ENCODE data around the gene PLEKHG4B.

Gene PLEKHG4B

DNA sequence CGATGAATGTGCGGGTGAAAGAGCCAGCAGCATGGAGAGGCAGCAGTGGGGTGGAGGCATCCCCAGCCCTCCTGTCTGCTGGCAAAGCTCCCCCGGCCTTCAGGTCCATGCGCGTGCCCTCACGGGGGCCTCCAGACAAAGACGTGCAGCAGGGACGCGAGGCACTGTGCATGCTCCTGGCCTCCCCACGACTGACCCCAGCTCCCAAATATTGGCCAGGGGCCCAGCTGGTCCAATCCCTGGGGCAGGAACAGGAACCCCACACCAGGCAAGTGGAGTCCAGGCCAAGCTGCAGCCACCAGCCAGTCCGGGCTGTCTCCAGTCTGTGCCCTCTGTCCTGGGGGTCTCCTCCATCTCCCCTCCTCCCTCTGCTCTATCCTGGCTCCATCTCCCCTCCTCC, 65.8 kb downstream of the PLEKHG4B start:
- Histone ChIP-seq H3K9me3 (ENCODE audit: control insufficient read depth in 1 of 2, low read length in 2 of 2) (no peaks in the 10 kb centered on the region), H3K36me3 (ENCODE audit: control insufficient read depth in 1 of 2, insufficient read depth in 2 of 2, low read length in 2 of 2) (no peaks in the 10 kb centered on the region), H3K4me3 (ENCODE audit: low read depth in 1 of 2, low read length in 2 of 2) (no peak overlapping the region), H3K27me3 (ENCODE audit: control insufficient read depth in 1 of 2, insufficient read depth in 2 of 2, low read length in 2 of 2) (no peaks in the 10 kb centered on the region), H3K9ac (ENCODE audit: low read depth in 1 of 2, low read length in 2 of 2) (no peak overlapping the region), H3K27ac (ENCODE audit: low read depth, low read length) (no peak overlapping the region), H3K4me1 (ENCODE audit: control insufficient read depth in 1 of 2, insufficient read depth in 2 of 2, low read length in 2 of 2) (no peaks in the 10 kb centered on the region)

DNA sequence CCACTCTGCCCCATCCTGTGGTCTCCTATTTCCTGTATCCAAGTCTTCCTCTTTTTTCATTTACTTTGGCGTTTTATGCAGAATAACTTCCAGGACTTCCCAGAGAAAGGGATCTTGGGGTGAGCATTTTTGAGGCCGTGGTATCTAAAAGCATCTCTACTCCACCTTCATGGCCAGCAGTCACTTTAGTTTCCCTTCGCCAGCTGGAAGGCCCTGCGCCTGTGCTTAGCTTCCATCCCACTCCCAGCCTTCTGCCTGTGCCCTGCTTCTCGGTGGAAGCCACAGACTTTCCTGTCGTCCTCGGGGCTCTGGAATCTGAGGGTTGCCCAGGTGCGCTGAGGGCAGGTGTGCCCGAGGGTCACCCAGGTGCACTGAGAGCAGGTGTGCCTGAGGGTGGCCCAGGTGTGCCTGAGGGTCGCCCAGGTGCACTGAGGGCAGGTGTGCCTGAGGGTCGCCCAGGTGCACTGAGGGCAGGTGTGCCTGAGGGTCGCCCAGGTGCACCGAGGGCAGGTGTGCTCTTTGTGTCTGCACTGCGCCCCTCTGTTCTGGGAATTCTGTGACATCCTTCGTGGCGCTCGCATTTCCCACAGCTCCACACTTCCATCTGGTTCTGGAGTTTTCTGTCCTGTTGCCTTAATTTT, 67.0 kb downstream of the PLEKHG4B start:
- Histone ChIP-seq H3K9me3 (ENCODE audit: control insufficient read depth in 1 of 2, low read length in 2 of 2) (no peaks in the 10 kb centered on the region), H3K27ac (ENCODE audit: low read depth, low read length) (no peak overlapping the region), H3K4me1 (ENCODE audit: control insufficient read depth in 1 of 2, insufficient read depth in 2 of 2, low read length in 2 of 2) (no peaks in the 10 kb centered on the region), H3K27me3 (ENCODE audit: control insufficient read depth in 1 of 2, insufficient read depth in 2 of 2, low read length in 2 of 2) (no peaks in the 10 kb centered on the region), H3K4me3 (ENCODE audit: low read depth in 1 of 2, low read length in 2 of 2) (no peak overlapping the region), H3K36me3 (ENCODE audit: control insufficient read depth in 1 of 2, insufficient read depth in 2 of 2, low read length in 2 of 2) (no peaks in the 10 kb centered on the region), H3K9ac (ENCODE audit: low read depth in 1 of 2, low read length in 2 of 2) (no peak overlapping the region)

DNA sequence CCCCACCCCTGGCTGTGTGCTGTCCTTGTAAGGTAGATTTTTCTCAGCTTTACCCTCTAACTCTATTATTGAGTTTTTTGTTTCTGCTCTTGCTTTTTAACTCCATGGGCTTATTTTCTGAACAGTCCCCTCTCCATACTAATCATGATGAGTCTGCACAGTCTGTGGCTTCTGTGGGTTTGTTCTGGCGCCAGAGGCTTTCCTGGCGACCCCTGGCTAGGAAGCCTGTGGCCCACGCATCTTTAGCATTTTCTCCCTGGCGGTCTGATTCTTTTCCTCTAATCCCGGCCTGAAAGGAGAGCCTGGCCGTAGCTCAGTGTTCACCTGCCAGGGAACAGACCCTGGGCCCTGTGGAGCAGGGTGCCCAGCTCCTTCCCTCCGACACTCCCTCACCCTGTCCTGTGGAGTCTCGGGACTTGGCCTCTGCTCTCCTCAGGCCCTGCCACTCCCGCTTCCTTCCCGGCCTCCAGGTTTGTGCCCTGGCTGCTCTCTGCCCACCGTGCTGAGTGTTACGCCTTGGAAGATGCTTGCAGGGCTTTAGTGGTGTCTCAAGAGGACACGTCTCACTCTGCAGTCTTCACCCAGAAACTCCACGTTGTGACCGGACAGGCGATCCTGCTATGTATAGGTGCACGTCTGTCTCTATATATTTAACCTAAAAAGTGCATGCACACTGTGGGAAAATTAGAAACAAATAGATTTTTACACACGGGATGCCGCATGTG, 67.6 kb downstream of the PLEKHG4B start:
- H3K9ac ChIP-seq (ENCODE audit: low read depth in 1 of 2, low read length in 2 of 2): no peak overlapping the region
- H3K4me3 ChIP-seq (ENCODE audit: low read depth in 1 of 2, low read length in 2 of 2): no peak overlapping the region

DNA sequence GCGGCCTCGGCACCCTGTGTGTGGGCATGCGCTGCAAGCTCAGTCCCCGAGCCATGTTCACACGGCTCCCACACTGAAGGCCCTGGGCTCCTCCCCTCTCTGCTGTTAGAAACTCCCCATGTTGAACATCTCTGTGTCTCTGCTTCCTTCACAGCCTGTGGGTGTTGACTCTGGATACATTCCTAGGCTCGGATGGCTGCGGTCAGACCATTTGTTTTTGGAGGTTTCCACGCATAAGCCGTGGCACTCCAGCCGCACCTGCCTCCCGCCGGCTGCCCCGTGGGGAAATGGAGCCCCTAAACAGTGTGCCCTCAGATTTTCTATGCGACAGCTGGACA, 68.2 kb downstream of the PLEKHG4B start:
- H3K27me3 ChIP-seq (ENCODE audit: control insufficient read depth in 1 of 2, insufficient read depth in 2 of 2, low read length in 2 of 2): no peaks in the 10 kb centered on the region
- no peak overlapping the region for H3K4me3 ChIP-seq (ENCODE audit: low read depth in 1 of 2, low read length in 2 of 2)
- H3K4me1 ChIP-seq (ENCODE audit: control insufficient read depth in 1 of 2, insufficient read depth in 2 of 2, low read length in 2 of 2): no peaks in the 10 kb centered on the region
- H3K36me3 ChIP-seq (ENCODE audit: control insufficient read depth in 1 of 2, insufficient read depth in 2 of 2, low read length in 2 of 2): no peaks in the 10 kb centered on the region
- no peak overlapping the region for H3K27ac ChIP-seq (ENCODE audit: low read depth, low read length)
- no peaks in the 10 kb centered on the region for H3K9me3 ChIP-seq (ENCODE audit: control insufficient read depth in 1 of 2, low read length in 2 of 2)
- no peak overlapping the region for H3K9ac ChIP-seq (ENCODE audit: low read depth in 1 of 2, low read length in 2 of 2)

More for the DNA sequence above, 67.6 kb downstream of the PLEKHG4B start:
- Histone ChIP-seq H3K27me3 (ENCODE audit: control insufficient read depth in 1 of 2, insufficient read depth in 2 of 2, low read length in 2 of 2) (no peaks in the 10 kb centered on the region), H3K9me3 (ENCODE audit: control insufficient read depth in 1 of 2, low read length in 2 of 2) (no peaks in the 10 kb centered on the region), H3K36me3 (ENCODE audit: control insufficient read depth in 1 of 2, insufficient read depth in 2 of 2, low read length in 2 of 2) (no peaks in the 10 kb centered on the region), H3K27ac (ENCODE audit: low read depth, low read length) (no peak overlapping the region), H3K4me1 (ENCODE audit: control insufficient read depth in 1 of 2, insufficient read depth in 2 of 2, low read length in 2 of 2) (no peaks in the 10 kb centered on the region)

DNA sequence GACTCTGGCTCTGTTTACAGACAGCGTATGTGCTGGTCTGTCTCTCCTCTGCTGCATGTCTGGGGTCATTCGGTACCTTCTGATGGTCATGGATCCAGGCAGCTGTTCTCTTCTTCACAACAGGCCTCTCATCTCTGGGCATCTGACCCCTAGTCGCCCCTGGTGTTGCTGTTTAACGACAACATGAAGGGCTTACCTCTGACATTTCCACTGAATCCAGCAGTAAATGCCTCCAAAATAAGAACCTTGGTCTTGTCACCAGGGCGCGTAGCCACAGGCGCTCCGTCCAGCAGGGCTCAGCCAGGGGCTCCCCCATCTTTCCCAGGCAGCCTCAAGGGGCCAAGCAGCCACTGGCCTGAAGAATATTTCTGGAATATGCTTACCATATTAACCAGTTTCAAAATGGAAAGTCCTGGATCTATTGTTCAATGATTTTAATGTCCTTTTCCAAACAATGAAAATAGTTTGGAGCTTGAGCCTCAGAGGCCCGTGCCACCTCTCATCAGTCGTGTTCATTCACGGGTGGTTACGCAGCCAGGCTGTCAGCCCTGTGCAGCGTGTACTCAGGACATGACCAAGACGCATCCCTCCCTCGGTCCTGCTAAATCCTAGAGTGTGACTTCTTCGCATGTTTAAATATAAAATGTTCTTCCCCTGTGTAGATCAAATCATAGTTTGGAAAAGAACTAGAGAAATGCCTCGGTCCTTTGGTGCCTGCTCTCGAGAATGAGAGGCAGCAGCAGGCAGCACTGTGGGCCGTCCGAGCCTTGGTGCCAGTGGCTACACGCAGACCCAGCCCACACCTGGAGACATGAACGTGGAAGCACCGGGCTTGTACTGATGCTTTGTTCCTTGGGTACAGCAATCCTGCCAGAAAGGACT, 69.2 kb downstream of the PLEKHG4B start:
- Histone ChIP-seq H3K9me3 (ENCODE audit: control insufficient read depth in 1 of 2, low read length in 2 of 2) (no peaks in the 10 kb centered on the region), H3K36me3 (ENCODE audit: control insufficient read depth in 1 of 2, insufficient read depth in 2 of 2, low read length in 2 of 2) (no peaks in the 10 kb centered on the region)

DNA sequence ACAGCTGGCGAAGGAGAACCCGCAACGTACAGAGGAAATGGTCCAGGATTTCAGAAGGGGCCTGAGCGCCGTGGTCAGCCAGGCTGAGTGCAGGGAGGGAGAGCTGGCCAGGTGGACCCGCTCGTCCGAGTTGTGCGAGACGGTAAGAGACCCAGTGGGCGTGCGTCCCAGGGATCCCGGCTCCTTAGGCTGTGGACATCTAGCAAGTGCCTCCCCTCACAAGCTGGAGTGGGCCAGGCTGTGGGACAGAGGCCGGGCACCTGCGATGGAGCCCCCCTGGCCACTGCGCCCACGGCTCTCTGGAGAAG, 69.8 kb downstream of the PLEKHG4B start:
- Histone ChIP-seq H3K9ac (ENCODE audit: low read depth in 1 of 2, low read length in 2 of 2) (no peak overlapping the region), H3K27me3 (ENCODE audit: control insufficient read depth in 1 of 2, insufficient read depth in 2 of 2, low read length in 2 of 2) (no peaks in the 10 kb centered on the region), H3K4me3 (ENCODE audit: low read depth in 1 of 2, low read length in 2 of 2) (no peak overlapping the region), H3K36me3 (ENCODE audit: control insufficient read depth in 1 of 2, insufficient read depth in 2 of 2, low read length in 2 of 2) (no peaks in the 10 kb centered on the region), H3K4me1 (ENCODE audit: control insufficient read depth in 1 of 2, insufficient read depth in 2 of 2, low read length in 2 of 2) (no peaks in the 10 kb centered on the region), H3K27ac (ENCODE audit: low read depth, low read length) (no peak overlapping the region), H3K9me3 (ENCODE audit: control insufficient read depth in 1 of 2, low read length in 2 of 2) (no peaks in the 10 kb centered on the region)

More for the DNA sequence above, 69.2 kb downstream of the PLEKHG4B start:
- Histone ChIP-seq H3K4me1 (ENCODE audit: control insufficient read depth in 1 of 2, insufficient read depth in 2 of 2, low read length in 2 of 2) (no peaks in the 10 kb centered on the region), H3K27ac (ENCODE audit: low read depth, low read length) (no peak overlapping the region), H3K9ac (ENCODE audit: low read depth in 1 of 2, low read length in 2 of 2) (no peak overlapping the region), H3K4me3 (ENCODE audit: low read depth in 1 of 2, low read length in 2 of 2) (no peak overlapping the region), H3K27me3 (ENCODE audit: control insufficient read depth in 1 of 2, insufficient read depth in 2 of 2, low read length in 2 of 2) (no peaks in the 10 kb centered on the region)

DNA sequence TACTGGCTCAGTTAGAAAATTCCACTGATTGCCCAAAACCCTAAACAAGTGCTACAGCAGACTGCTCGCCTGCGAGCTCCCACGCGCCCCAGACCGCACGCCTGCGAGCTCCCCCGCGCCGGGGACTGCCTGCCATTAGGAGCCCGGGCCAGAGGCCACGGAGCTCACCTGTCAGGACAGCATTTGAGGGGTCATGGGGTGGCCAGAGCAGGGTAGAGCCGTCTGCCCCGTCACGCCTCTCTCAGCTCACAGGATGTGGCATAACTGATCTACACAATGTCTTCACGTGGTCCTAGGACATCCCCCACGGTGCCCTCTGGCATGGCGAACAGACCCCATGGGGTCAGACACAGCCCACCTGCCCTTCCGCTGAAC, 70.2 kb downstream of the PLEKHG4B start:
- H3K27me3 ChIP-seq (ENCODE audit: control insufficient read depth in 1 of 2, insufficient read depth in 2 of 2, low read length in 2 of 2): no peaks in the 10 kb centered on the region

DNA sequence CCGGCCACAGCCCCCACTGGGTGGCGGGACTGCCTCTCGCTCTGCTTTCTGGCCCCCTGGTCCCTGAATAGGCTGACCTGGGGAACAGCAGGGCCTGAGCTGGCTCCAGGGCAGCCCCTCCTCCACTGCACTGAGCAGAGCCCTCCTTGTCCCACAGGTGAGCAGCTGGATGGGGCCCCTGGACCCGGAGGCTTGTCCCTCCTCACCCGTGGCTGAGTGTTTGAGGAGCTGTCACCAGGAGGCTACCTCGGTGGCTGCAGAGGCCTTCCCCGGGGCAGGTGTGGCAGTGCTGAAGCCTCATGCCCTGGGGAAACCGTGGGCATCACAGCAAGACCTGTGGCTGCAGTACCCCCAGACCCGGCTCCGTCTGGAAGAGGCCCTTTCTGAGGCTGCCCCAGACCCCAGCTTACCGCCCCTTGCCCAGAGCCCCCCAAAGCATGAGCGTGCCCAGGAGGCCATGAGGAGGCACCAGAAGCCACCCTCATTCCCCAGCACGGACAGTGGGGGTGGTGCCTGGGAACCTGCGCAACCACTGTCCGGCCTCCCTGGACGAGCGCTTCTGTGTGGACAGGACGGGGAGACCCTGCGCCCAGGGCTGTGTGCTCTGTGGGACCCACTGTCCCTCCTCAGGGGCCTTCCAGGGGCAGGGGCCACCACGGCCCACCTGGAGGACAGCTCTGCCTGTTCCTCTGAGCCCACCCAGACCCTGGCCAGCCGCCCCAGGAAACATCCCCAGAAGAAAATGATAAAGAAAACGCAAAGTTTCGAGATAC, 70.8 kb downstream of the PLEKHG4B start:
- H3K27ac ChIP-seq (ENCODE audit: low read depth, low read length): no peak overlapping the region

More for the DNA sequence above, 70.2 kb downstream of the PLEKHG4B start:
- Histone ChIP-seq H3K9ac (ENCODE audit: low read depth in 1 of 2, low read length in 2 of 2) (no peak overlapping the region), H3K27ac (ENCODE audit: low read depth, low read length) (no peak overlapping the region), H3K4me3 (ENCODE audit: low read depth in 1 of 2, low read length in 2 of 2) (no peak overlapping the region), H3K4me1 (ENCODE audit: control insufficient read depth in 1 of 2, insufficient read depth in 2 of 2, low read length in 2 of 2) (no peaks in the 10 kb centered on the region), H3K9me3 (ENCODE audit: control insufficient read depth in 1 of 2, low read length in 2 of 2) (no peaks in the 10 kb centered on the region), H3K36me3 (ENCODE audit: control insufficient read depth in 1 of 2, insufficient read depth in 2 of 2, low read length in 2 of 2) (no peaks in the 10 kb centered on the region)

DNA sequence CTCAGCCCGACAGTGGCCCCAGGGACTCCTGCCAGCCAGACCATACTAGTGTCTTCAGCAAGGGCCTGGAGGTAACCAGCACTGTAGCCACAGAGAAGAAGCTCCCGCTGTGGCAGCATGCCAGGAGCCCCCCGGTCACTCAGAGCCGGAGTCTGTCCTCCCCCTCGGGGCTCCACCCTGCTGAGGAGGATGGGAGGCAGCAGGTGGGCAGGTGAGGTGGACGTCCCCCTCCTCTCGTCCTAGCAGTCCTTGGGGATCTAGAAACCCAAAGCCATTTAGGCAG, 71.3 kb downstream of the PLEKHG4B start:
- Histone ChIP-seq H3K27ac (ENCODE audit: low read depth, low read length) (no peak overlapping the region), H3K9ac (ENCODE audit: low read depth in 1 of 2, low read length in 2 of 2) (no peak overlapping the region), H3K4me1 (ENCODE audit: control insufficient read depth in 1 of 2, insufficient read depth in 2 of 2, low read length in 2 of 2) (no peaks in the 10 kb centered on the region), H3K4me3 (ENCODE audit: low read depth in 1 of 2, low read length in 2 of 2) (no peak overlapping the region), H3K9me3 (ENCODE audit: control insufficient read depth in 1 of 2, low read length in 2 of 2) (no peaks in the 10 kb centered on the region), H3K36me3 (ENCODE audit: control insufficient read depth in 1 of 2, insufficient read depth in 2 of 2, low read length in 2 of 2) (no peaks in the 10 kb centered on the region), H3K27me3 (ENCODE audit: control insufficient read depth in 1 of 2, insufficient read depth in 2 of 2, low read length in 2 of 2) (no peaks in the 10 kb centered on the region)

More for the DNA sequence above, 70.8 kb downstream of the PLEKHG4B start:
- H3K4me3 ChIP-seq (ENCODE audit: low read depth in 1 of 2, low read length in 2 of 2): no peak overlapping the region
- H3K36me3 ChIP-seq (ENCODE audit: control insufficient read depth in 1 of 2, insufficient read depth in 2 of 2, low read length in 2 of 2): no peaks in the 10 kb centered on the region
- no peaks in the 10 kb centered on the region for H3K4me1 ChIP-seq (ENCODE audit: control insufficient read depth in 1 of 2, insufficient read depth in 2 of 2, low read length in 2 of 2)
- H3K27me3 ChIP-seq (ENCODE audit: control insufficient read depth in 1 of 2, insufficient read depth in 2 of 2, low read length in 2 of 2): no peaks in the 10 kb centered on the region
- no peaks in the 10 kb centered on the region for H3K9me3 ChIP-seq (ENCODE audit: control insufficient read depth in 1 of 2, low read length in 2 of 2)
- no peak overlapping the region for H3K9ac ChIP-seq (ENCODE audit: low read depth in 1 of 2, low read length in 2 of 2)

DNA sequence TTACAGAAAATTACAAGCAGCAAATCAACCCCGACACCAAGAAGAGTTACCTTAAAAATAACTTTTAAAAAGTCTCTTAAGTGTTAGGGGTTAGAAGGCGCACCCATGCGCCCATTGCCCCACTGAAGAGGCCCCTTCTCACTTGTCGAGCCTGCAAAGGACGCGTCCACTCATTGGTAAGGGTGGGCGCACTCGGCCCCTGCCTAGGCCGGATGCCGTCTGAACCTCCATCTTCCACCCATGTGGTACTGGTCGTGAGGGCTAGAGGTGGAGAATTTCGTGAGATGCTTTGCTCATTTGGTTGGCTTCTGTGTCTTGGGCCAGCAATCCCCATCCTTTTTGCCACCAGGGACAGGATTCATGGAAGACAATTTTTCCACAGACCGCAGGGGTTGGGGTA, 71.9 kb downstream of the PLEKHG4B start:
- H3K9me3 ChIP-seq (ENCODE audit: control insufficient read depth in 1 of 2, low read length in 2 of 2): no peaks in the 10 kb centered on the region
- no peak overlapping the region for H3K9ac ChIP-seq (ENCODE audit: low read depth in 1 of 2, low read length in 2 of 2)
- no peak overlapping the region for H3K4me3 ChIP-seq (ENCODE audit: low read depth in 1 of 2, low read length in 2 of 2)
- no peaks in the 10 kb centered on the region for H3K4me1 ChIP-seq (ENCODE audit: control insufficient read depth in 1 of 2, insufficient read depth in 2 of 2, low read length in 2 of 2)
- H3K36me3 ChIP-seq (ENCODE audit: control insufficient read depth in 1 of 2, insufficient read depth in 2 of 2, low read length in 2 of 2): no peaks in the 10 kb centered on the region
- H3K27me3 ChIP-seq (ENCODE audit: control insufficient read depth in 1 of 2, insufficient read depth in 2 of 2, low read length in 2 of 2): no peaks in the 10 kb centered on the region
- no peak overlapping the region for H3K27ac ChIP-seq (ENCODE audit: low read depth, low read length)
